ENCODE measurements around the gene GSG1L. TPM values are rescaled to one million over a fixed set of nuclear protein-coding genes. Genes with fewer than 3 reads are reported as not detected.
"Not testable (repeated sequence)": the region's sequence is repeated elsewhere in the genome, so short reads cannot be mapped to it uniquely, and the experiment has no call there.

Gene GSG1L
- total RNA-seq, 1 donor, result under 0.01 TPM

DNA sequence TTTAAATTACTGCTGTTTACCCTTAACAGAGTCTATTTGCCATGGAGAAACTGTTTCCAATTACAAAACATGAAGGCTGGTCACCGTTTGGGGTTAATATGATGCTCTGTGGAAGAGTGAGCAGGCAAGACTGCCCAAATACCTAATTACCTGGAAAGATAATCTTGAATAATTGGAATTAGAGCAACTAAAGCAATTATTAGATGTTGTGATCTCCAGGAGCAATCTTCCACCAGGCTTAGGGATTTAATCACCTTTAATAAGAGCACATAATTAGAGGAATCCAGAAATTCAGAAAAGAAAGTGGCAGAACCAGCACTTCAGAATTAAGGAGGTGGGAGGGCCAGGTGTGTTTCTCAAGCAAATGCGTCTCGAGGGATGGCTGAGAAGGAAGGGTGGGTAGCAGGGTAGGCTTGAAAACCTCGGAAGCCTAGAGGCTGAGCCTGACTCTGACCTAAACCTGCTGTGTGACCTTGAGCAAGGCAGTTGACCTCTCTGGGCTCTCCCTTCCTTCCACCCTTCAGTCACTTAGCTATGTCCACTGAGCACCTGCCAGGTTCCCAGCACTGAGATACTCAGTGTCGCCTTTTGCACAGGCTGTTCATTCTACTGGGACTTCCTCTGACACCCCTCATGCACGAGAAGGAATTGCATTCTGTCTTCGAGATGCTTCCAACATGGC is 113.2 kb downstream of the GSG1L start:
- Histone ChIP-seq H3K9me3 (ENCODE audit: low read depth, low read length) (peaks cover 2% of the 10 kb centered on the region), H3K4me1 (ENCODE audit: insufficient read depth, low read length) (no peaks in the 10 kb centered on the region), H3K4me3 (ENCODE audit: low read length) (no peak overlapping the region), H3K27me3 (ENCODE audit: insufficient read depth, low read length) (no peaks in the 10 kb centered on the region)

DNA sequence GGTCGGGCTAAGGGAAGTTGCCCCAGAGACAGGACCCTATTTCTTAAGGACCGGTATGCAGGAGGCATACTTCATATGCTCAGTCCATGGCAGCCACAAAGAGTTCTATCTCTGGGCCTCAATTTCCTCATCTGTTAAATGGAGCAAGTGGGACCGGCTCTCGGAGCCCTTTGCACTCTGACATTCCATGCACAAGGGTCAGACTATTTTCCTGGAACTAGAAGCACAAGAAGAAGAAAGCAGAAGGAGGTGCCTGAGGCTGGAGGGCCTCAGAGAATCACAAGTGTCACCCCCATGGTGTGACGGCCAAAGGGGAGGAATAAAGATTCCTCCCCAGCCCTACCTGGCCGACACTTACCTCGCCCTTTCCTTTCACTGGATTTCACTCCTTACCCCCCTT is 115.8 kb downstream of the GSG1L start:
- H3K9me3 ChIP-seq (ENCODE audit: low read depth, low read length), result no peaks in the 10 kb centered on the region
- no peaks in the 10 kb centered on the region for H3K4me1 ChIP-seq (ENCODE audit: insufficient read depth, low read length)
- H3K27me3 ChIP-seq (ENCODE audit: insufficient read depth, low read length), result no peaks in the 10 kb centered on the region
- no peak overlapping the region for H3K4me3 ChIP-seq (ENCODE audit: low read length)

DNA sequence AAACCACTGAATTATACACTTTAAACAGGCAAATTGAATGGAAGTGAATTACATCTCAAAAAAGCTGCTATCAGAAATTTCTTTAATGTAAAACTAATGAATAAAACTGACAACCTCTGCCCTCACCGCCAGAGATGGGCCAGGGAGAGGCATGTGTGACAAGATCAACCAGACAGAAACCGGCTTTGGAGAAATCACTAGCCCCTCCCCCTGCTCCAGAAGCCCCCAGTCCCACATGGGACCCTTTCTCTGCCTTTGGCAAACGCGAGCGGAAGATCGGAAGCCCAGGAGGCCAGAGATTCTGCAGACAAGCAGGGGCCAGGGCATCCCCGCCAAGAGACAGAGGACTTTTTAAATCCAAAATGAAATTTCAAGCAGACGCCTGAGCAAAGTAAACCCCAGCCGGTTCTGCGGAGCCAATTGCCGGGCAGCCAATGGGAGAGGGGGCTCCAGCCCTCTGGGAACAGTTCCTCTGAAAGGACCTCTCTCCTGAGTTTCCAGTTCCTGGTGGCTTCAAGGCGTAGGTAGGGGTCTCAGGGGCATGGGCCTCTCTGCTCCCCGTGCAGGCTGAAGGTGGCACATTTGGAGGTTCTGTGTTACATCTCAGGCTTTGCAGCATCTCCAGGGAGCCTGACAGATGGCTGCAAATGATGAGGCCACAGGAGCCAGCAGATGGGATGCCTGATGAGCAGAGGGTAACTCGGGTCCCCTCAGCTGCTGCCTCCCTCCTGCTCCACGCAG is 118.1 kb downstream of the GSG1L start:
- Histone ChIP-seq H3K4me1 (ENCODE audit: insufficient read depth, low read length) (no peaks in the 10 kb centered on the region), H3K9me3 (ENCODE audit: low read depth, low read length) (no peaks in the 10 kb centered on the region), H3K4me3 (ENCODE audit: low read length) (no peak overlapping the region), H3K27me3 (ENCODE audit: insufficient read depth, low read length) (no peaks in the 10 kb centered on the region)

DNA sequence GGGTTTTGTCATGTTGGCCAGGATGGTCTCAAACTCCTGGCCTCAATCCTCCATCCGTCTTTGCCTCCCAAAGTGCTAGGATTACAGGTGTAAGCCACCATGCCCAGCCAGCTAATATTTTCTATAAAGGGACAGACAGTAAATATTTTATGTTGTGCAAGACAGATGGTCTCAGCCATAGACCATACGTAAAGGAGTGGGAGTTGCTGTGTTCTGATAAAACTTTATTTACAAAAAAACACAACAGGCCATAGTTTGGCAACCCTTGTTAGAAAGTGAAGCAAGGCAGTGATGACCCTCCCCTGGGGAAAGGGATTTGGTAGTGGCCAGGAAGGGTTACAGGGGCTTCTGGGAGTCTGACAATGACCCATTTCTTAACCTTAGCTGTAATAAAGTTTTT is 119.7 kb downstream of the GSG1L start:
- Histone ChIP-seq H3K9me3 (ENCODE audit: low read depth, low read length) (no peaks in the 10 kb centered on the region), H3K27me3 (ENCODE audit: insufficient read depth, low read length) (no peaks in the 10 kb centered on the region), H3K4me3 (ENCODE audit: low read length) (no peak overlapping the region), H3K4me1 (ENCODE audit: insufficient read depth, low read length) (no peaks in the 10 kb centered on the region)

DNA sequence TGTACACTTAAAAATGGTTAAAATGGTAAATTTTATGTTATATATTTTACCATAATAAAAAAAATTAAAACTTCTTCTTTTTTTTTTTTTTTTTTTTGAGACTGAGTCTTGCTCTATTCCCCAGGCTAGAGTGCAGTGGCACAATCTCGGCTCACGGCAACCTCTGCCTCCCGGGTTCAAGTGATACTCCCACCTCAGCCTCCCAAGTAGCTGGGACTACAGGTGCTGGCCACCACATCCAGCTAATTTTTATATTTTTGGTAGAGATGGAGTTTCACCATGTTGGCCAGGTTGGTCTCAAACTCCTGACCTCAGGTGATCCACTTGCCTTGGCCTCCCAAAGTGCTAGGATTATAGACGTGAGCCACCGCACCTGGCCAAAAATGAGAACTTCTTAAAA is 121.4 kb downstream of the GSG1L start:
- H3K4me3 ChIP-seq (ENCODE audit: low read length); H3K4me1 ChIP-seq (ENCODE audit: insufficient read depth, low read length); H3K27me3 ChIP-seq (ENCODE audit: insufficient read depth, low read length); H3K9me3 ChIP-seq (ENCODE audit: low read depth, low read length): not testable (repeated sequence)

DNA sequence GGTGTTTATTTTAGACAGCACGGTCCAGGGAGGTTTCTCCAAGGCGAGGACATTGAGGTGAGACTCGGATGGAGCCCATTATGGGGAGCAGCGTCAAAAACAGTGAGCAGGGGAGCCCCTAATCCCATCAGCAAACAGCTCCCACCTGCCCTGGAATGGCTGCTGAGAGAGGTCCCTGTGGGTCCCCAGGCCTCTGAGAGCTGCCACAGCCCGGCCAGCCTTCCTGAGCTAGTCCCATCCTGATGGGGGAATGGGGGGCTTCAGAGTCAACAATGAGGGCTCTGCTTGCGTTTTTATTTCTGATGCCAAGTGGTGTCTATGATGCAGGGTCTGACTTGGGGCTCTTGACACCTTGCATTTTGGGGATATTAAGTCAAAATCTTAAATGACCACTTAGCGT is 128.4 kb downstream of the GSG1L start:
- H3K4me3 ChIP-seq (ENCODE audit: low read length), result no peak overlapping the region
- no peaks in the 10 kb centered on the region for H3K9me3 ChIP-seq (ENCODE audit: low read depth, low read length)
- no peaks in the 10 kb centered on the region for H3K4me1 ChIP-seq (ENCODE audit: insufficient read depth, low read length)
- H3K27me3 ChIP-seq (ENCODE audit: insufficient read depth, low read length), result no peaks in the 10 kb centered on the region

DNA sequence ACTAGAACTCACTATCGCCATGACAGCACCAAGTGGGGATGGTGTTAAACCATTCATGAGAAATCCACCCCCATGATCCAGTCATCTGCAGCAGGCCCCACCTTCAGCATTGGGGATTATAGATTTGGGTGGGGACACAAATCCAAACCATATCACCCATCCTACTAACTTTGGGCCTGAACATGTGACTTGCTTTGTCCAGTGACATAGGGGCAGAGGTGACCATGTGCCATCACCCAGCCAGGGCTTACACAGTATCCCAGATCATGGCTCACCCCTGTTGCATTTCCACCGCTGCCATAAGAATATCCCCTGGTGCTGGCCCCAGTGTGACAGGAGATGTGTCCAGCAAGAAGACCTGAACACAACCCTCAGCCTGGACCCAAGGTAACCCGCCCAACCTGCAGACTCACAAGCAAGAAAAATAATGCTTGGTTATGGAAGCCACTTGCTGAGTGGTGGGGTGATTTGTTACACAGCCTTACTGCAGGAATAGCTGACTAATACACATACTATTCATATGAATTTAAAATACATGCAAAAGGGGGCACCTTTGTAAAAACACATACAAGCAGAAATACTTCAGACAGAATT is 130.9 kb downstream of the GSG1L start:
- no peaks in the 10 kb centered on the region for H3K9me3 ChIP-seq (ENCODE audit: low read depth, low read length)
- no peaks in the 10 kb centered on the region for H3K4me1 ChIP-seq (ENCODE audit: insufficient read depth, low read length)
- H3K27me3 ChIP-seq (ENCODE audit: insufficient read depth, low read length), result no peaks in the 10 kb centered on the region
- H3K4me3 ChIP-seq (ENCODE audit: low read length), result no peak overlapping the region

DNA sequence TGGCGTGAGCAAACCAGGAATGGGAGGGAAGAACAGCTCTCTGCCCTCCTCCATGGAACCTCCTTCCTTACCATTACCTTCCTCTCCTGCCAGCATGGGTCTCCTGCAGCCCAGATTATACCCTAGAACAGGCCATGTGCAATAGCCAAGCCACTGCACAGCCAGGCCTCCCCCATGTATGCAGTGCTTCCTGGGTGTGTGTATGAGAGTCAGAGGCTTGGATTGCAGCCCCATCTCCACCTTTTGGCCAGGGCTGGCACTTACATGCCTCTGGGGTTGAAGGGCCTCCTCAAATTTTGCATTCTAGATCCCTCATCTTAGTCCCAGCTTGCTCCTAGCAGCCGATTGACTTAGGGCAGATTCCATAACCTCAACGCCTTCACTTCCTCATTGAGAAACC is 133.7 kb downstream of the GSG1L start:
- Histone ChIP-seq H3K27me3 (ENCODE audit: insufficient read depth, low read length) (no peaks in the 10 kb centered on the region), H3K4me3 (ENCODE audit: low read length) (no peak overlapping the region), H3K9me3 (ENCODE audit: low read depth, low read length) (no peaks in the 10 kb centered on the region), H3K4me1 (ENCODE audit: insufficient read depth, low read length) (no peaks in the 10 kb centered on the region)

DNA sequence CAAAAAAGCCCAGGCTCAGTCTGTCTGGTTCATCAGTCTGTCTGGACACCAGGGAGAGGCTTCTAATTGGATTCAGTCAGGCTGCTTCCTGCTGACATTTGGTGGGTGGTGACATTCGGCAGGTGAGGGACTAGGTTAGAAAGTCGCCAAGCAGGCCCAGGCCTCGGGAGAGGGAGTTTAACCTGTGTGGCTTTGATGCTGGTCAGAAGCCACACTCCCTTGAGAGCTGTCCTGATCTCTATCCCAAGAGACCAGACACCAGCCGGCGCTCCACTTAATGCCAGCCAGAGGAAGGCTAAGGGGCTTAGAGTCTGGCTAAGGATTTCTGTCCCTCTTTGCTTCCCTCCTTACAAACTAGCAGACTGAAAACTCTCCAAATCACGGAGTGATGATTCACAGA is 135.0 kb downstream of the GSG1L start:
- H3K27me3 ChIP-seq (ENCODE audit: insufficient read depth, low read length), result no peaks in the 10 kb centered on the region
- H3K9me3 ChIP-seq (ENCODE audit: low read depth, low read length), result no peaks in the 10 kb centered on the region
- H3K4me1 ChIP-seq (ENCODE audit: insufficient read depth, low read length), result no peaks in the 10 kb centered on the region
- no peak overlapping the region for H3K4me3 ChIP-seq (ENCODE audit: low read length)

DNA sequence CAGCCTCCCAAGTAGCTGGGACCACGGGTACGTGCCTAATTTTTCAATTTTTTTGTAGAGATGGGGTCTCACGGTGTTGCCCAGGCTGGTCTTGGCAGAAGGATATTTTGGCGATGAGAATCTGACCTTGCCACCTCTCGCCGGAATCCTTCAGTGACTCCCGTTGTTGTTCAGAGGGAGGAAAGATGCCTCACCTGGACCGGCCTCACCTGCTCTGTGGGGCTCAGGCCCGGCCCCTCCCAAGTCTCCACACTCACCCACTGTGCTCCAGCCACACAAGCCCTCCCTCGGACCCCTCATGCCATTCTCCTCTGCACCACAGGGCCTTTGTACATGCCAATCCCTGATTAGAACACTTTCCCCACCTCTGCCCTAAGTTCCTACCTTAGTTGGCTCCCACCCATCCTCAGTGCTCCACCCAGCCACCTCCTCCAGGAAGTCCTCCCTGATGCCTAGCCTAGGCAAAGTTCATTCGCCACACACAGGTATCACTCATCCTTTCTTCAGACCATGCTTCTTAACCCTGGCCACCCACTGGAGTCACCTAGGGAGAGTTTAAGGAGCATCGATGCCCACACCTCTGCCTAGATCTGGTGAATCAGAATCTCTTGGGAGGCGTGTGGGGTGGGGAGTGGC is 136.1 kb downstream of the GSG1L start:
- H3K4me1 ChIP-seq (ENCODE audit: insufficient read depth, low read length), result no peaks in the 10 kb centered on the region
- peaks cover 2% of the 10 kb centered on the region for H3K27me3 ChIP-seq (ENCODE audit: insufficient read depth, low read length)
- H3K9me3 ChIP-seq (ENCODE audit: low read depth, low read length), result no peaks in the 10 kb centered on the region
- no peak overlapping the region for H3K4me3 ChIP-seq (ENCODE audit: low read length)

DNA sequence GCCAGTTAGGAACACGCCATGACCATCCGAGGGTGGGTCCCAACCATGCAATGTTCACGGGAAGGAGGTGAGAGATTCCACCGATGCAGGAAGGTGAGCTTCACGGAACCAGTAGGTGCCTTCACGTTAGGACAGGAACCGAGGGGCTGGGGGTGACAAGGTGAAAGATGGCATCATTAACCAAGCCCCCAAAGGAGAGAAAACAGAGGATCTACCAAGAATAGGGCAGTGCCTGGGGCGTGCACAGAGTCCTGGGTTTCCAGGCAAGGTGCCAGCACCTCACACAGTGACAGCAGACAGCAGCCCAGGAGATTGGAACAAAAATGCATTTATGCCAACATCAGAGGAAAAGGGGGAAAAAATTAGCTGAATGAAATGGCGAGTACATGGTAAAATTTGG is 137.9 kb downstream of the GSG1L start:
- H3K4me1 ChIP-seq (ENCODE audit: insufficient read depth, low read length), result no peaks in the 10 kb centered on the region
- H3K4me3 ChIP-seq (ENCODE audit: low read length), result no peak overlapping the region
- no peaks in the 10 kb centered on the region for H3K9me3 ChIP-seq (ENCODE audit: low read depth, low read length)
- H3K27me3 ChIP-seq (ENCODE audit: insufficient read depth, low read length), result peaks cover 7% of the 10 kb centered on the region

DNA sequence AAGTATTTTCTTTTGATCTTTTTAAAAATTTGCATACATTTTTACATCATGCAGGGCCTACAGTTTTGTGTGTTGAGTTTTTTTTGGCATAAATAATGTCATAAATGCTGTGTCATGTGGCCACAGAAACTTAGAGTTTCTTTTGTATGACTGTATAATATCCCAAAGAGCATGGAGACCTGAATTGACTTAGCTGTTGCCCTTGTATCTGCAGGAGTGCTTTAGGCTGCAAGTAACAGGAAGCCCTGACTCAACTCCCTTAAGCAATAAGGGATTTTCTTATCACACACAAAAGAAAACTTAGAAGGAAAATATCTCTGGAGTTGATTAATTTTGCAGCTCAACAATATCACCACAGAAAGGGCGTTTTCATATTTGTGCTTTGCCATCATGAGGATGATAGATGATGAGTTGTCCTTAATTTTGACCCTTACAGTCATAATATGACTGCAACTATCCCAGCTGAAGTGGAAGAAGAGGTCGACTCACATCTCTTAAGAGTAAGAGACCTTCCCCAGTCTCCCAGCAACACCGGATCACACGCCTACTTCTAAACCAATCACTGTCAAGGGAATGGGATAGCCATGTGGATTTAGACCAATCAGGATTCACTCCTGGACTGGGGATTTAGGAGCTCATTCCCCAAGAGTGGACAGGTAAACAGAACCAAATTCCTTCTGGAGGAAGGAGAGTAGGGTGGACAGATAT is 138.9 kb downstream of the GSG1L start:
- Histone ChIP-seq H3K9me3 (ENCODE audit: low read depth, low read length) (no peaks in the 10 kb centered on the region), H3K4me3 (ENCODE audit: low read length) (no peak overlapping the region), H3K27me3 (ENCODE audit: insufficient read depth, low read length) (peaks cover 7% of the 10 kb centered on the region), H3K4me1 (ENCODE audit: insufficient read depth, low read length) (no peaks in the 10 kb centered on the region)

DNA sequence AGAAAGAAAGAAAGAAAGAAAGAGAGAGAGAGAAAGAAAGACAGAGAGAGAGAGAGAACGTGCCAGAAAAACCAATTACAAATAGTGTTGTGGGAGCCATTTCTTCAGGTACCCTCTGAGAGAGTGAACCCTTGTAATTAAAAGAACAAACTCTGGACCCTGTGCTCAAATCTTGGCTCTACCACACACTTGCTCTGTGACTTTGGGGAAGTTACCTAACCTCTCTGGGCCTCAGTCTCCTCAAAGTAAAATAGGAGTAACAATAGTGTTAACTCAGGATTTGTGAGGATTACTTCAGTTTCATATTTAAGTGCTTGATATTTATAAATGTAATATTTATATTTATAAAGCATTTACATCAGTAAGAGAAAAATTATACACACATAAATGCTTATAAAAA is 139.8 kb downstream of the GSG1L start:
- Histone ChIP-seq H3K4me3 (ENCODE audit: low read length) (no peak overlapping the region), H3K9me3 (ENCODE audit: low read depth, low read length) (no peaks in the 10 kb centered on the region), H3K27me3 (ENCODE audit: insufficient read depth, low read length) (peaks cover 7% of the 10 kb centered on the region), H3K4me1 (ENCODE audit: insufficient read depth, low read length) (no peaks in the 10 kb centered on the region)

DNA sequence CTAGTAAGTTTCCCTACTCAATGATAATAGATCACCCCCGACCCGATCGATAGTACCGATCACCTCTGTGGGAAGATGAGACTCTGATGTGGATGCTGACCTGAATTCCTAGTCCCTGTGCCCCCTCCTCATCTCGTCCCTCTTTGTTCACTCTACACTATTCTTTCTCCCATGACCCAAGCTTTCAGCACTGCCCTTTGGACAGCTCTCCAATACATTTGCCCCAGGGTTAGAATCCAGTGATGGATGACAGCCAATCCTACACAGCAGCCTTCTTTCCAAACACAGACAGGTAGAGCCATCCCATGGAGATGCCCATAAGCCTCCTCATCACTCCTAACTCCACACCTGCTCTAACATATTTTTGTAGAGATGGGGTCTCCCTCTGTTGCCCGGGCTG is 141.1 kb downstream of the GSG1L start:
- no peaks in the 10 kb centered on the region for H3K4me1 ChIP-seq (ENCODE audit: insufficient read depth, low read length)
- no peaks in the 10 kb centered on the region for H3K9me3 ChIP-seq (ENCODE audit: low read depth, low read length)
- no peak overlapping the region for H3K4me3 ChIP-seq (ENCODE audit: low read length)
- peaks cover 7% of the 10 kb centered on the region for H3K27me3 ChIP-seq (ENCODE audit: insufficient read depth, low read length)

DNA sequence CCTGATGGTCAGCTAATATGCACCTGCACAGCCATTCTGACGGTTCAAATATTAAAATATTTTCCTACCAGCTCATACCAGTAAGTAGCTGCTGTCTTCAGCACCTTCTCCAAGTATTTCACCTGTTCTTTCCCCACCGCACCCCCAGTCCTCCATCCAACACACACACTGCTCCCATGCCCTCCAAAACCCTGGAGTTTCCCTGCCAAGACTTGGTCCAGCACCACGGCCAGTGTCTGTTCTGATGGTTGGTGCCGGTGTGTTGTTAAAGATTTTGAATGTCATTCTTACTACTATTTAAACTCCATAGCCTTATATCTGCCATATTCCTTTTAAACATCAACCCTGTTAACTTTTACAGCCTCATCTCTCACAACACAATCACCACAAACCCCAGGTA is 142.4 kb downstream of the GSG1L start:
- Histone ChIP-seq H3K4me1 (ENCODE audit: insufficient read depth, low read length) (no peaks in the 10 kb centered on the region), H3K9me3 (ENCODE audit: low read depth, low read length) (no peaks in the 10 kb centered on the region), H3K27me3 (ENCODE audit: insufficient read depth, low read length) (peaks cover 7% of the 10 kb centered on the region), H3K4me3 (ENCODE audit: low read length) (no peak overlapping the region)
